Spleen (tissue), 7 donors: ENCODE measurements around the gene NXPE1.
"Not testable (repeated sequence)": the region's sequence is repeated elsewhere in the genome, so short reads cannot be mapped to it uniquely, and the experiment has no call there.

Source experiments
- POLR2A ChIP-seq, 3 donors: fragments of 450-650 bp; IDR thresholded peaks; one replicate each; pipeline ENCODE4 v1.5.1; 2017; ENCODE audit warnings: antibody characterized with exemption in 3 of 3, mild to moderate bottlenecking in 1 of 3
- TF ChIP-seq, protein P1 (sequence below), 11 experiments: fragments of 200-600 bp in 7 of 11; fragments of 450-650 bp in 4 of 11; sonication (generic) in 4 of 11; IDR thresholded peaks in 8 of 11; conservative IDR thresholded peaks in 3 of 11; 1 replicate in 7 of 11; 2 replicates in 4 of 11; pipeline versions ENCODE4 v1.4.0 to v1.8.0; 2016 to 2021; ENCODE audit warnings: antibody characterized with exemption in 11 of 11, inconsistent platforms in 4 of 11, mild to moderate bottlenecking in 1 of 11
- donor health status: DM: no; HTN: no; CAD: no; lungs with moderate emphysema.
- donor health status: DM: no; HTN: no; CAD: no.
- donor health status: DM: no; HTN: no; CAD: no.

DNA sequence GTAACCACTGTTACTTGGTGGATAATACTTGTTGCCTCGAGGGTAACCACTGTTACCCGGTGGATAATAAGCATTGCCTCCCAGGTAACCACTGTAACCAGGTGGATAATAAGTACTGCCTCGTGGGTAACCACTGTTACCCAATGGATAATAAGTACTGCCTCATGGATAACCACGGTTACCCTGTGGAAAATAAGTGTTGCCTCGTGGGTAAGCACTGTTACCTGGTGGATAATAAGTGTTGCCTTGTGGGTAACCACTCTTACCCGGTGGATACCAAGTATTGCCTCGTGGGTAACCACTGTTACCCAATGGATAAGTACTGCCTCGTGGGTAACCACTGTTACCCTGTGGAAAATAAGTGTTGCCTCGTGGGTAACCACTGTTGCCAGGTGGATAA is 48.9 kb upstream of the NXPE1 start:
- TF ChIP-seq POLR2A (IDR thresholded peaks at IDR 0.05) = not testable (repeated sequence)
- TF ChIP-seq, protein P1, sequence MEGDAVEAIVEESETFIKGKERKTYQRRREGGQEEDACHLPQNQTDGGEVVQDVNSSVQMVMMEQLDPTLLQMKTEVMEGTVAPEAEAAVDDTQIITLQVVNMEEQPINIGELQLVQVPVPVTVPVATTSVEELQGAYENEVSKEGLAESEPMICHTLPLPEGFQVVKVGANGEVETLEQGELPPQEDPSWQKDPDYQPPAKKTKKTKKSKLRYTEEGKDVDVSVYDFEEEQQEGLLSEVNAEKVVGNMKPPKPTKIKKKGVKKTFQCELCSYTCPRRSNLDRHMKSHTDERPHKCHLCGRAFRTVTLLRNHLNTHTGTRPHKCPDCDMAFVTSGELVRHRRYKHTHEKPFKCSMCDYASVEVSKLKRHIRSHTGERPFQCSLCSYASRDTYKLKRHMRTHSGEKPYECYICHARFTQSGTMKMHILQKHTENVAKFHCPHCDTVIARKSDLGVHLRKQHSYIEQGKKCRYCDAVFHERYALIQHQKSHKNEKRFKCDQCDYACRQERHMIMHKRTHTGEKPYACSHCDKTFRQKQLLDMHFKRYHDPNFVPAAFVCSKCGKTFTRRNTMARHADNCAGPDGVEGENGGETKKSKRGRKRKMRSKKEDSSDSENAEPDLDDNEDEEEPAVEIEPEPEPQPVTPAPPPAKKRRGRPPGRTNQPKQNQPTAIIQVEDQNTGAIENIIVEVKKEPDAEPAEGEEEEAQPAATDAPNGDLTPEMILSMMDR (IDR thresholded peaks at IDR 0.05 in 8 of 11, conservative IDR thresholded peaks at IDR 0.05 in 3 of 11) = not testable (repeated sequence)
